ENCODE data around the gene FANCE.
"Not testable (repeated sequence)": the region's sequence is repeated elsewhere in the genome, so short reads cannot be mapped to it uniquely, and the experiment has no call there.

The FANCE gene

DNA sequence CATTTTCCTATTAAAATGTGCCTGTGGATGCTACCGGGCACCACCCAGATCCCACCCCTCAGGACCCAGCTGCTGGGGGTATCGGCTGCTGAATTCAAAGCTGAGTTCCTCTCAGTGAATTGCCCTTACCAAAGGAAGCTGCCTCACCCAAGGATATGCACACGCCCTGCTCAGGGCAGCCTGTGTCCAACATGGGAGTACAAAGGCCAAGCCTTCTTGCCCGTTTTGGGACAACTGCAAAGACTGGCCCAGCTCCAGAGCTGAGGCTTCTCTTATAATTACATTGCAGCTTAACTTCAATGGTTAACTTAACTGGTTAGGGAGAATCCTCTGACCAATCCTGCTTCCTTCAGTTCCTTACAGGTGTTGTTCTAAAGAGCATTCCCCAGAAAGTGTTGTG is 19.8 kb upstream of the FANCE start:
- DNase-seq (ENCODE audit: low read depth in 1 of 2, low spot score in 1 of 2) = no peak

DNA sequence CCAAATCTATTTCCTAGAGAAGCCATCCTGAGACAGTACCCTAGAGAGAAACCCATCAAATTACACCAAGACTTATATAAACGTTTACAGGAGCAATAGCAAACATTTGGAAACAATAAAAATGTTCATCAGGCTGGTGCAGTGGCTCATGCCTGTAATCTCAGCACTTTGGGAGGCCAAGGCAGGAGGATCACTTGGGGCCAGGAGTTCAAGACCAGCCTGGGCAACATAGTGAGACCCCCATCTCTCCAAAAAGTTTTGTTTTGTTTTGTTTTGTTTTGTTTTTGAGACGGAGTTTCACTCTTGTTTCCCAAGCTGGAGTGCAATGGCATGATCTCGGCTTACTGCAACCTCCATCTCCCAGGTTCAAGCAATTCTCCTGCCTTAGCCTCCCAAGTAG is 19.4 kb upstream of the FANCE start:
- not testable (repeated sequence) for DNase-seq (ENCODE audit: low read depth in 1 of 2, low spot score in 1 of 2)

DNA sequence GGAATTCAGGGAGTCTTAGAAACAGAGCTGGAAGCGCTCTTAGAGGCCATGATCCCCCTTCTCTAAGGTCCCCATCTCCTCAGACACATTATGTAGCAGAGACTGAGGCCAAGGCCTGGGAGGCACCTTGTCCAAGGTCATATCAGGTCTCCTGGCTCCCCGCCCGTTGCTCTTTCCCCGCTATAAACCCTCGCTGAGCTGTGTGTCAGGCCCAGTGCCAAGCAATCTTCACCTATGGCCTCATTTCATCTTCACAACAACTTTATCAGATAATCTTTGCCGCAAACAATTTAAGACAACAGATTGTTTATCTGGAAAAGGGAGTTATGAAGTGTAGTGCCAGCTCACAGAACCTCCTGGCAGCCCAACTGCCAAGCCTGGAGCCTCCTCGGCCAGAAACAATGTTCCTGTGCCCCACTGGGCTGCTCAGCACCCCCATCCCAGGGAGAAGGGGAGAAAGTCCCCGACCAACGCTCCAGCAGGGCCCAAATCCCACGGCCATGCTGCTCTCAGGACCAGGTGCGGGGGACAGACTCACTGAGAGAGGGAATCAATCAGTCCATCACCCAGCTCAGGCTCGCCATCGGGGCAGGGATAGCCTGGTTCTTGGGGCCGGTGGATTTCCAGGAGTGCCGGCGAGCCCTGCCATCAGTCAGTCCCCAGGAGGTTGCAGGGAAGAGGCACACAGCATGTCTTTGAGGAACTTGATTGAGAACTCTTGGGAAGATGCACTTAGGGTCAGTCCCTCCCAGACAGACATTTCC is 16.9 kb upstream of the FANCE start:
- no peak for DNase-seq (ENCODE audit: low read depth in 1 of 2, low spot score in 1 of 2)

DNA sequence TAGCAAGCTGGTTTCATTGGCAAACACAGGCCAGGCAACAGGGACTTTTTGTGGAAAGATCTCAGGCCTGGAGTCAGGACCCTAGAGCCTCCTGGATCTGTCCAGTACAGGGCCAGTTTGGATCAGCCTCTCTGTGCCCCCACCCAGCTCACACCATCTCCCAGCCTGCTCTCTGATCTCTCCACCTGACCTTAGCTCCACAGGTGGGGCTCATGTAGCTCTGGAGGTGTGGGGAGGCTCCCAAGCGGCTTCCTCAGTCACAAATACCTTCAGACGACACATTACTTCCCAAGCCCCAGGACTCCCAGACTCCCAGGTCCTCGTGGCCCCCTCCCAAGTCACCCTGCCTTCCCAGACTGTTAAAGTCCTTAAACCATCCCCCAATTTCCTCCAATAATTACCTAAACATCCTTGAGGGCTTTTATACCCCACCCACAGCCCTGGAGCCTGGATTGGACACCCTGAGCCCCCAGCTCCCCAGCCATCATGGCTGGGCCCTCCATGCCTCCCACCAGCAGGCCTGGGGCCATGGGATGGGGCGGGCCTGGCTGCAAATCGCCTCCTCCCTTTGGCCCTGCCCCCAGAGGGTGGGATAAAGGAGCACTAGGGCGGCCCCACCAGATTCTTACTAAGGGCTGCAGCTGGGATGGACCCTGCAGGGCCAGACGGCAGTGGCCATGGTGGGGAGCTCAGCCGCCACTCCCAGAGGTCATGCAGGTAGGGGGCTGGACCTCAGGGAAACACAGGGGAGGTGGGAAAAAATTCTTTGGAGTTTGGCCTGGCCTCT is 15.9 kb upstream of the FANCE start:
- no peak for DNase-seq (ENCODE audit: low read depth in 1 of 2, low spot score in 1 of 2)

DNA sequence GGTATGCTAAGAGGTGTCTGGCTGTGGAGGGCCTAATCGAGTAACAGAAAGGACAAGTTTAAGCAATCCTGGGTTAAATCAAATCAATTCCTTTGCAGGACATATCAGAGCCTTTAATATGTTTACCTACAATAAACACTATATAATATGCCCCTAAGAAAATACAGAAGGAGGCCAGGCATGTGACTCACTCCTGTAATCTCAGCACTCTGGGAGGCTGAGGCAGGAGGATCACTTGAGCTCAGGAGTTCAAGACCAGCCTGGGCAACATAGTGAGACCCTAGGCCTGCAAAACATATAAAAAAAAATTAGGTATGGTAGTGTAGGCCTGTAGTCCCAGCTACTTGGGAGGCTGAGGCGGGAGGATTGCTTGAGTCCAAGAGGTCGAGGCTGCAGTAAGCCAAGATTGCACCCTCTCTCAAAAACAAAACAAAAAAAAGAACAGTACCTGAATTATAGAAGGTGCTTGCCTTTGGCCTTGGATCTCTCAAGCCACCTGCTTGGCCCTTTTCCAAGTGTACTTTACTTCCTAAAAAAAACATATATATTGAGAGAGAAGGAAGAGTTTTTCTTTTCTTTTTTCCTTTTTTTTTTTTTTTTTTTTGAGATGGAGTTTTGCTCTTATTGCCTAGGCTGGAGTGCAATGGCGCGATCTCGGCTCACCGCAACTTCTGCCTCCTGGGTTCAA is 13.6 kb upstream of the FANCE start:
- DNase-seq (ENCODE audit: low read depth in 1 of 2, low spot score in 1 of 2) = not testable (repeated sequence)

DNA sequence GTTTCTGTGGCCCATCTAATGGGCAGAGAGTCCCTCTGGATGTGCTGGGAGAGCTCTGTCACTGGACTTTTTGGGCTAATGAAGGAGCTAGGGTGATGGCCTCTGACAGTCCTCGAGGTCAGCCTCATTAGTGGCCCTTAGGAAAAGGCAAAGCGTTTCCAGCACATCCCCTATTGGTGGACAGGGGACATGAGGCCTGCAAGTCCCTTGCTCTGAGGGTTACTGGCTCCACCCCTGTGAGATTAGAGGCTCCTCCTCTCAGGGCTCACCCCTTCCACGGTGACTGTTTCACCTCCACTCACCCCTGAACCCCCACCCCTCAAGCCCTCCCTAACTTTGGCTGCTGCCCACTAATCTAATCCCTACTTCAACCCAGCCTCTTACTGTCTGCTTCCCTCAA is 12.8 kb upstream of the FANCE start:
- no peak for DNase-seq (ENCODE audit: low read depth in 1 of 2, low spot score in 1 of 2)

DNA sequence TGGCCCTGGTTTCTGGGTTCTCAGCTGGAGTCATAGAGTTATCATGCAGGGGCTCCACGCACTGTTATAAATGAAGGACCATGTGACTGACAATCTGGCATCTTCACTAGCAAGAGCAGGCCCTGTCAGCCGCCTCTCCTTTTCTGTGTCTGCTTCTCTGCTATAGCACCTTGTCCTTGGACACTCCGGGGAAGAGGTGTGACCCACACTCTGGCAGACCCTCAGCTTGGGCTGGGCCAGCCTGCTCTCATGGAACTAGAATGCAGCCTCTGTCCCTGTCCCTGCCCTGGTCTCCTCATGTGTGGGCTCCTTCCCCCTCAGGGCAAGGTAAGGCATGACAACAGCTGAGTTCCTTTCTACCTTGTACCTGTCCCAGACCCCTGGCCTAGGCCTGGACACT is 10.9 kb upstream of the FANCE start:
- no peak for DNase-seq (ENCODE audit: low read depth in 1 of 2, low spot score in 1 of 2)

DNA sequence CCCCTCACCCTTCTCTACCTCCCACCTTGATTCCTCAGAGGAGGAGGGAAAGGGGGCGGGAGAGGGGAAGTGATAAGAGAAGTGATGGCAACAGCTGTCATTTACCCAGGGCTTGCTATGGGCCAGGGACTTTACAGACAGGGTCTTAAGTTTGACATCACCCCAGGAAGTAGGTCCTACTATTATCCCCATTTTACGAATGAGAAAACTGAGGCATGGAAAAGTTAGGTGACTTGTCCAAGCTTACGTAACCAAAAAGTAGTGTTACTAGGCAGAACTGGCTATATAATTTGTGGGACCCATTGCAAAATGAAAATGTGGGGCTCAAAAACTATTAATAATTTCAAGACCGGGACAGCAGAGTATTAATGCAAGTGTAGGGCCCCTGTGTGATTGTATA is 10.5 kb upstream of the FANCE start:
- DNase-seq (ENCODE audit: low read depth in 1 of 2, low spot score in 1 of 2) = no peak

DNA sequence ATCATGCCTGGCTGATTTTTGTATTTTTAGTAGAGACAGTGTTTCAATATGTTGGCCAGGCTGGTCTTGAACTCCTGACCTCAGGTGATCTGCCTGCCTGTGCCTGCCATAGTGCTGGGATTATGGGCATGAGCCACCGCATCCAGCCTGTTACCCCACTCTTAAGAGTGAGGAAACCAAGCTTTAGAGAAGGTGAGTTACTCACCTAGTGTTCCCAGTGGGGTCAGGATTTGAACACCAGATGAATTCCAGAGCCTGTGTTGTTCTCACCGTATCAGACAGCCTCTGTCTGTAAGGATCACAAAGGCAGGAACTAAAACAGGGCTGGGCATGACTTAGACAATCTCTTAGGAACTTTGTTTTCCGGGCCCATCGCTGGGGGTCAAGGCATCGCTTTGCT is 9.4 kb upstream of the FANCE start:
- DNase-seq (ENCODE audit: low read depth in 1 of 2, low spot score in 1 of 2) = no peak

DNA sequence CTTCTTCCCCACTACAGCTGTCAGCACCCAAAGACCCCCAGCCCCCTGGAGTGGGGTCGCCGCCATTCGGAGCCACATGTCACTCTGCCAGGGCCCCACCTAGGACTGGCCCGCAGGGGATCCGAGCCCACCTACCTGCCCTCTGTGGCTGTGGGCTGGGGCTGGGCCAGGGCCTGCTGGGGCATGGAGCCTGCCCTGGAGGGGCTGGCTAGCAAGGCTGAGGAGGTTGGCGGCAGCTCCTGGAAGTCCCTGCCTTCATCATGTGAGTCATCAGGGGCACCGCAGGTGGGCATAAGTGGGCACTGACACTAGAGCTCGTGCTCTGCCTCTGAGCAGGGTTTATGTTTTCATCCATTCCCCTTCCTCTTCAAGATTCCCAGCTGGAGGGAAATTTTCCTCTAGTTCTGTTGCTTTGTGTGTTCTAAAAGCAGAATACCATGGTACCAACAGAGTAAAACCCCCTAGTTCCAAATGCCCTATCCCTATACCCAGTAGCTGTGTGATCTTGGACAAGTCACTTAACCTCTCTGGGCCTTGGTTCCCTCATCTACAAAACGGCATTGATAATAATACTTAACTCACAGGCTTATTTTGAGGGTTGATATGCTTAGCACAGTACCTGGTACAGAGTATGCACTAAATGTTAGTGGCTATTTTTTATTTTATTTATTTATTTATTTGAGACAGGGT is 8.7 kb upstream of the FANCE start:
- no peak for DNase-seq (ENCODE audit: low read depth in 1 of 2, low spot score in 1 of 2)

DNA sequence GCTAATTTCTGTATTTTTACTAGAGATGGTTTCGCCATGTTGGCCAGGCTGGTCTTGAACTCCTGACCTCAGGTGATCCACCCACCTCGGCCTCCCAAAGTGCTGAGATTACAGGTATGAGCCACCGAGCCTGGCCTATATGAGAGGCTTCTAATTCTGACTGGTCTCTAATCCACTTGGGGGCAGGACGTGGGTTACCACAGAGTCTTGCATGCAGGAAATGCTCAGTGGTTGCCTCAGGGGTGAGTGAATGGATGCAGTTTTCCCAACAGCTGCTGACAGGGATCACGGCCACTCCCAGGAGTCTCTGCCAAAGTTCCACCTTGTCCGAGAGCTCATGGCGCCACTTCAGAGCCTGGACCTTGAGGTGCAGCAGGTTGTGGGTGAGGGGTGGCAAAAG is 6.4 kb upstream of the FANCE start:
- no peak for DNase-seq (ENCODE audit: low read depth in 1 of 2, low spot score in 1 of 2)

DNA sequence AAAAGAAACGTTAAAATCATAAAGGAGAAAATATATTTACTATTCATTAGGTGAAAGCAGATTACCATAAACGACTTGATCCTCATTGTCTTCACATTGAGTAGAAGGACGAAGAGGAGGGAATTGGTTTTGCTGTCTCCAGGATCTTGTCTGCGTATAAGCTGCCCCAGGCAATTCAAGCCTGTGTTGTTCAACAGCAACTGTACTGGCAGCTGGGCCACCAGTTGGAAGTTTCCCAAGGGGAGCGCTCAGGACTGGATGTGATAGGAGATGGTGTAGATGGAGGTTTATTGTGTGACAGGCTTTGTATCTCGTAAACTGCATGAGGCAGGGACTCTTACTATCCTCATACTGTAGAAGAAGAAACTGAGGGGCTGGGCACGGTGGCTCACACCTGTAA is 3.9 kb upstream of the FANCE start:
- DNase-seq (ENCODE audit: low read depth in 1 of 2, low spot score in 1 of 2) = no peak

DNA sequence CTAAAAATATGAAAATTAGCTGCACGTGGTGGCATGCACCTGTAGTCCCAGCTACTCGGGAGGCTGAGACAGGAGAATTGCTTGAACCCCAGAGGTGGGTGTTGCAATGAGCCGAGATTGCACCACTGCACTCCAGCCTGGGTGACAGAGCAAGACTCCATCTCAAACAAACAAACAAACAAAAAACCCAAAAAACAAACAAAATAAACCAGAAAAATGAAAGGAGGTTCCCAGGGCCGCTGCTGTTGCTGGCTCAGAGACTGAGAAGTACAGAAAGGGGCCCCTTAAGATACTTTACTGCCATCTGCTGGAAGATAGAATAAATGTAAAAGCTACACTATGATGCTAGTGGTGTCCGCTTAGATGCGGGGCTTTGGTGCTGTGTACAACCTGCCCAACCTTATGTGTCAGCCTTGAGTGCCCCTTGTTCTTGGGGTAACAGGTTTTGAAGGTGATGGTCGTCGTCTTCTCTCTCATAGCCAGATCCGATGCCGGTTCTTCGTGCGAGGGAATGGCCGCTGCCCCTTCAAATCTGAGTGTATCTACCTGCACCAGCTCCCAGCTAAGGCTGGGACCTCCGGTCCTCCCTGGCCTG is 2.8 kb upstream of the FANCE start:
- peak in 1 of 2 donors; percentile 35 for DNase-seq (ENCODE audit: low read depth in 1 of 2, low spot score in 1 of 2)

DNA sequence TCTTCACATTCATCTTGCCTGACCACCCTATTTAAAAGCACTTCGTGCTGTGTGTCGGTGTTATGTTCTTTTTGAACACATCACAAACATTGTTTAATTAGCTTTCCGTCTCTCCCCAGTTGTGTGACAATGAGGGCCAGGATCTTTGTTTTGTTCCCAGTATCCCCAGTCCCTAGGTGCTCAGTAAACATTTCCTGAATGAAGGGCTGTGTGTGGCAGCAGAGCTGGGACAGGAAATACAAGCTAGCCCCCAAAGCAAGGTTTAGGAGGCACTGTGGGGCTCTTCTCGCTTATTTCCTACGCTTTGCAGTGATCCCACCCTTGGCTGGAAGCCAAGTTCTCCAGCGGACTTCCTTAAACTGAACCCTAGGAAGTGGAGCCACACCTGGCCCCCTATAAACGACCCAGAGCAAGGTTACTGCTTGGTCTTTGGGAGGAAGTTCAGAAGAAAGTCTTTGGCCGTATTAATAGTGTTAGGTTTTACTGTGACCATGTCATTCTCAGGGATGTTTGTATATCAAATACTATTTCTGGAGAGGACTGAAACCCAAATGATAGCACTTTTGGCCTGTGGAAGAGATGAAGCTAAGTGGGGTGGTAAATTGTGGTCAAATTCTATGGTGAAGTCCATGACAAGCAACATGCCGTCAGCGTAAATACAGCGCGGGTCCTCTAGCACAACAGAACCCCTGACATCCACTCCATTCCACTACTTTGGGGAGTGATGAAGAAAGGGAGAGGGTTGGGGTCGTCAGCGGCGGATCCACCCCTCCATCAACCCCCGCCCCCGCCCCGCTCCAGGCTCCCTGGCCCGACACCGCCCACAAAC is 570 bp upstream of the FANCE start:
- no peak for DNase-seq (ENCODE audit: low read depth in 1 of 2, low spot score in 1 of 2)

DNA sequence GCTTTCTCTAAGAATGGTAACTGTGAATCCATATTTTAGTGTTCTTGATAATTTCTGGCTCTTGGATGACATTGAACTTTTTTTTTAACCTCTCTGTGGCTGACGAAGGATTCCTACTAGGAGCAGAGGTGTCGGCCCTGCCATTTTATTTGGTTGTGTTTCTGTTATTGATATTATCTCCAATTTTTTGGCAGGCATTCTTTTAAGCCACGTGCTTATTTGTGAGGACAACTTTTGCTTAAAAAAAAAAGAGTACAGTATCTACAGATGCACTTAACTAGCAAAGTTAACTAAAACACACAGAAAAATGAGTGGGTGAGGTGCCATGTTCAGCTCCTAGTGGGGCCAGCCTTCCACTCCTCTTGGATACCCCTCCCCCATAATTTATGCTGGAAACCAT is 1.1 kb downstream of the FANCE start:
- DNase-seq (ENCODE audit: low read depth in 1 of 2, low spot score in 1 of 2) = no peak

DNA sequence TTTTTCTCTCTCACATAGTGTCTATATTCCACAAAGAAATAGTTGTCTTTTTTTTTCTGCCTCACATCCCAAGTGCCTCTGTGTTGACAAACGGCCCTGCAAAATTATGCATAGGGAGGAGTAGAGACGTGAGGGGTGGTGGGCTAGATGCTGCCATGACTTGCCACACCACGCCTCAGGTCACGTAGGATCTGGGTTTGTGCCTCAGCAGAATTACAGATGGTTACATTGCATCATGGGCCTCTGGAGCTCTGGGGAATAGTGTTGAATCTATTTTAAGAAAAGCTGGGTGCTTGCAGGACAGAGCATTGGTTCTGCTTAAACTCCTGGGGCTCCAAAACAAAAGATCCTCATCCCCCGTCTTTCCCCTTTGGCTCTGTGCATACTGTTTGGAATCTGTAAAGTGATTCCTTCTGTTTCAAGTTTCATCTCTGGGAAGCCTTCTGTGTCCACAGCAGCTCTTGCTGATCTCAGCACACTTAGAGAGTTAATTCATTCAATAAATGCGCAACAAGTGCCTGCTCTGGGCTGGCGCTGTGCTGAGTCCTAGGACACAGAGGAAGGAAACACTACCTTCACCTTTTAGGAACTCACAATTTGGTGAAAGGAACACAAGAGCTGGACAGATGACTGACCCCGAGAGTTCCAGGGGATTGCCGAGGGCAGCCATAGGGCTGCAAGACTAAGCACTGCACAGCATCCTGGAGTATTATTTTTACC is 2.4 kb downstream of the FANCE start:
- no peak for DNase-seq (ENCODE audit: low read depth in 1 of 2, low spot score in 1 of 2)

DNA sequence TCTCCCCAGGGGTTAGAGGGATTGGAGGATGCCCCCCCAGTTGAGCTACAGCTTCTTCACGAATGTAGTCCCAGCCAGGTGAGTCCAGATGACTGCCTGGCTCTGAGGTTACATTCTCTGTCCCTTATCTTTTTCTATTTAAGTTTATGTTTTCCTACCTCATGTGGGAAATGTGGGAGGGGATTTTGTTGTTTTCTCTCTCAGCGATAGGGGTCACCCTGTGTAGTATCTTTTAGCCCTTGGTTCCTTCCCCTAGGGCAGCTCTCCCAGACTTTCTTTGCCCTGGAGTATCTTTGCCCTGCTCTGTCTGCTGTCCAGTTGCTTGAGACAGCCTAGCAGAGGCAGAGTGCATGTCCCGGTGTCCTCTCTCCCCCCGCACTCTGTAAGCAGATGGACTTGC is 5.8 kb downstream of the FANCE start:
- no peak for DNase-seq (ENCODE audit: low read depth in 1 of 2, low spot score in 1 of 2)

DNA sequence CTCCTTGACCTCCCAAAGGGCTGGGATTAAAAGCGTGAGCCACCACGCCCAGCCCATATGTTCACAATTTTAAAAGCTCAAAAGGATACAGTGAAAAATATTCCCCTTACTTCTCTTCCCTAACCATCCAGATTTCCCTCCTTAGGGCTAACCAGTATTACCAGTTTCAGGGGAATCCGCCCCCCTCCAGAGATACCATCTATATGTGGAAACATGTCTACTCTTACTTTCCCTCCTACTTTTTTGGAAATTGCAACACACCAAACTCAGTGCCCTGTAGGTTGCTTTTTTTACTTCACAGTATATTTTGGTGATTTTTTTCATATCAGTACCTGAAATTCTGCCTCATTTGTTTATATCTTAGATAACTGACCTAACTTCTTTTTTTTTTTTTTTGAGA is 9.1 kb downstream of the FANCE start:
- DNase-seq (ENCODE audit: low read depth in 1 of 2, low spot score in 1 of 2) = no peak

DNA sequence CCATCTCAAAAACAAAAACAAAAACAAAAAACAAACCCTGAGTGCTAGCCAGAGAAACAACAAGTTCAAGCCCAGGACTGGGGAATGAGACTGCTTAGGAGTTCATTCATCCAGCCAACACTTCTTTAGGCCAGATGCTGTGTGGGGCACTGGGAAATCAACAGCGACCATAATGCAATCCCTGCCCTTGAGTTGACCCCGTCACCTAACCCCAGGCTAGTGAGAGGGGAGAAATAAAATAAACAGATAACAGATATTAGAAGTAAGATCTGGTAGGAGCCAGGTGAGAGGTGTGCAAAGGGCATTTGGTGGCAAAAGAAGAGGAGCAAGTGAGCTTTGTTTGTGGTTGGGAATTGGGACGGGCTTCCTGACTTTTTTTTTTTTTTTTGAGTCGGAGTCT is 11.2 kb downstream of the FANCE start:
- no peak for DNase-seq (ENCODE audit: low read depth in 1 of 2, low spot score in 1 of 2)

DNA sequence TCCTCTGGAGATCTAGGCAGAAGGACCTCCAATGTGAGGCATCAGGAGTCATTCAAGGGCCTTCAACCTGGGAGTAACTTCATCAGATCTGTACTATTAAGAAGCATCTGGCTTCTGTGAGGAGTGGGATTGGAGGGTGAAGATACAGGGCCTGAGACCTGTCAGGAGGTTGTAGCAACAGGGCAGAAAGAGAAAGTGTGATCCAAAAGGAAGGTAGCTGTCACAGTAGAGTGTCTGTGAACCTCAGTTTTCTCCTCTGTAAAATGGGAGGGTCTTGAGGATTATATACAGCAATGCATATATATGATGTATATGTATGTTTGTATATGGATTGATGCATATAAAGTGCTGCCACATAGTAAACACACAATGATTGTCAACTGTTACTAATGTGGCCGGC is 13.5 kb downstream of the FANCE start:
- DNase-seq (ENCODE audit: low read depth in 1 of 2, low spot score in 1 of 2) = no peak

Measured in activated CD4-positive, alpha-beta T cell treated with anti-CD3 and anti-CD28 coated beads, Interleukin-2, amount 50 U/mL, for 24 hours (primary cell).